SK-MEL-5 (cell line): Measurements from ENCODE around the gene EXOSC2. TPM values are rescaled to one million over a fixed set of nuclear protein-coding genes. Genes with fewer than 3 reads are reported as not detected.

Experiments
- DNase-seq: peaks from one replicate; pipeline ENCODE4 v3.0.0-alpha.2; 2016; ENCODE audit warnings: low read depth, low spot score
- in situ Hi-C: cut with HindIII; loops from 2 replicates; pipeline ENCODE4 v1.10.0; 2016; ENCODE audit warnings: low sequenced_read_pairs, high pct_unique_total_duplicates, low pct_unique_long_range_greater_than_20kb
- small RNA-seq, 2 experiments: library from RNA; depleted of rRNA; stranded (forward); fragments of <200 nt; gene quantifications; one replicate each; pipeline ENCODE3, GENCODE V24; 2014
- total RNA-seq: library from RNA; depleted of rRNA; stranded (reverse); fragments of >200 nt; shearing (Covaris generic); gene quantifications from 2 replicates; pipeline ENCODE4 v1.2.3, GENCODE V29; 2014; rRNA removed

EXOSC2 gene
- total RNA-seq, 1 experiment from 2014 or later, result 41.3 TPM

DNA sequence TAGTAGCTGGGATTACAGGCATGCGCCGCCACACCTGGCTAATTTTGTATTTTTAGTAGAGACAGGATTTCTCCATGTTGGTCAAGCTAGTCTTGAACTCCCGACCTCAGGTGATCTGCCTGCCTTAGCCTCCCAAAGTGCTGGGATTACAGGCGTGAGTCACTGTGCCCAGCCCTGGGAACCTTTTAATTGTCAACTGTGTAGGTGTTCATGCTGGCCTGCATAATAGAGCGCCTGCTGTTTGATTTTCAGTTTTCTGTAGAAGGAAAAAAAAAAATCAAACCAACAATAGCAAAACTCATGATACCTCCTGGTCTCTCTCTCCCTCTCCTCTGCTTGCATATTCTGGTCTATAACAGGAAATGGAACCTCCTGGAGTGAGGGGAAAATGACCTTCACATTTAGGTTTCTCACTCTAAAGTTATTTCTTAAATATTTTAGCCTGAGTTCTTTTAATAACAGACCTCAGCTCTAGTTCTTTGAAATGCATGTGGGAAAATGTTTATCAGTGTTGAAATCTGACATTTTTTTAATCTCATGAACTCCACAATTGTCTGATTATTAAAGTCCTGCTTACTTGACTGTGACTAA, 51.7 kb downstream of the EXOSC2 start:
- in situ Hi-C loops, result no loop called here
- peak; percentile 33 for DNase-seq

DNA sequence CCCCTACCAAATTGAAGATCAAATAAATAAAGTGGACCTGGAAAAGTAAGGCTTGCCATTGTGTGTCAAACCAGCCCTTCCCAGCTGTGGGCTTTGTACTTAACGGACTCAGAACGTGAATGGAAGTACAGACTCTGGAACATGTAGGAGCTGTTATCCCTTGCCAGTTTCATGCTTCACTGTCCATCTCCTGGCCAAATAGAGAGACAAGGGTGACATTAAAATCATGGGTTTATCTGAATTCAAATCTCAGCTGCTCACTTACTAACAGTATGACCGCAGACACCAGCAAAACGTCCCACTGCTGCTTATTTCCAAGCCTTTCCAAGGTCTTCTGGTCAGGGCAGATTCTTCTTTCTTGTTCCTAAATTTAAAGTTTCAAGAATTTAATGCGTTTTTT, 52.2 kb downstream of the EXOSC2 start:
- in situ Hi-C loops, result no loop called here
- DNase-seq, result peak; percentile 45

DNA sequence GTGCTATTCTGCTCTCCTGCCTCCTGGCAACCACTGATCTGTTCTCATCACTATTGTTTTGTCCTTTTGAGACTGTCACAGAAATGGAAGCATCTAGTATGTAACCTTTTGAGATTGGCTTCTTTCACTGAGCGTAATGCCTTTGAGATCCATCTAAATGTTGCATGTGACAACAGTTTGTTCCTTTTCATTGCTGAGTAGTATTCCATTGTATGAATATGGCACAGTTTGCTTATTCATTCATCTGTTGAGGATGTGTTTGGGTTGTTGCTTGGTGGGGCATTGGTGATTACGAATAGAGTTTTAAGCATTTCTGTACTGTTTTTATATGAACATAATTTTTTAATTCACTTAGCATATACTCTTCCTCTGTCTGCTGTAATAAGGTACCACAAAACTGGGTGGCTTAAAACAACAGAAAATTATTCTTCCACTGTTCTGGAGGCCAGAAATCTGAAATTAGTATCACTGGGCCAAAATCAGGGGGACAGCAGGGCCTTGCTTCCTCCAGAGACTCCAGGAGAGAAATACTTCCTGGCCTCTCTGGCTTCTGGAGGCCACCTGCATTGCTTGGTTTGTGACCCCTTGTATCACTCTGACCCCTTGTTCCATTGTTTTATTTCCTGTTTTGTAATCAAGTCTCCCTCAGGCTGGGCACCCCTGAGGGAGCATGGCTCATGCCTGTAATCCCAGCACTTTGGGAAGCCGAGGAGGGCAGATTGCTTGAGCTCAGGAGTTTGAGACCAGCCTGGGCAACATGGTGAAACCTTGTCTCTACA, 53.0 kb downstream of the EXOSC2 start:
- DNase-seq, result no peak
- in situ Hi-C loops, result no loop called here

DNA sequence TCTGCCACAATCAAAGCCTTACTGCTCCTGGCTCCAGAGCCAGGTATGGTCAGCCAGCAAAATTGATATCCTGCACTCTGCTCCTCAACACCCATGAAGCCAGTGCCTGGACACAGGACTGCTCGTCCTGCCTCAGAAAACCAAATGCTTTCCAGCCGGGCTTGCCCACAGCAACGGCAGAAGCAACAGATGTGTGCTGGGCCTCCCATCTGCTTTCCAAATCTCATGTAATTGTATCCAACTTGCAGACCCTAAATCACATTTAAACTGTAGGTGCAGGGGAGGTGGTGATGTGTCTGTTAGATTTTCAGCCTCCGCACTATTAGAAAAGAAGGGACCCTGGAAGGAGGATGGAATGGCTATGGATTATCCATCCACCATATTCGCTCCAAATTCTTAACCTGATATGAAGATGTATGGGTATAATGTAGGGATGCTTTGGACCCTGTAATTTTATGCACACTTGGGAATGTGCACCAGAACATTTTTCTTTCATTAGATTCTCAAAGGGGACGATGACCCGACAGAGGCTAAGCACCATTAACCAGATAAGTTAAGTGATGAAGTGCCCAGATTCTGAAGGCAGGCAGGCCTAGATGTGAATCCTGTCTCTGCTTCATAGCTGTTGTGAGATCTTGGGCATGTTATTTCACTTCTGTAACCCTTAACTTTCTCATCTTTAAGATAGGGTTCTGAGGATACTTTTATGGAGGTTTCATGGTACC, 58.2 kb downstream of the EXOSC2 start:
- in situ Hi-C loops, result no loop called here
- no peak for DNase-seq

Small RNA genes lying within 50 kb of the gene (small RNA-seq; reads per million reads assigned to genes)
- gene AL359092.1, result 0 reads per million in 2 experiments

Other genes starting within 250 kb of the EXOSC2 start
- gene ASS1, start 248.8 kb upstream of the EXOSC2 start, total RNA-seq, result 2.5 and 3.7 TPM in 2 replicates
- gene FUBP3, start 114.2 kb upstream of the EXOSC2 start, total RNA-seq, result 58.2 and 61.0 TPM in 2 replicates
- gene PRDM12, start 29.2 kb upstream of the EXOSC2 start, total RNA-seq, result not detected in 2 replicates
- gene ABL1, start 141.5 kb downstream of the EXOSC2 start, total RNA-seq, result 20.3 and 28.8 TPM in 2 replicates
- gene QRFP, start 203.0 kb downstream of the EXOSC2 start, total RNA-seq, result not detected in 2 replicates
- gene FIBCD1, start 245.5 kb downstream of the EXOSC2 start, total RNA-seq, result 0.26 and 0.67 TPM in 2 replicates